Lung (tissue), 12 donors: Measurements from ENCODE around the gene MCM9. TPM values are rescaled to one million over a fixed set of nuclear protein-coding genes. Genes with fewer than 3 reads are reported as not detected.
A peak's percentile ranks its signal among the peaks of the same experiment; 100 is the strongest.

Experiments
- ATAC-seq: fragments of 200-7000 bp; cut with Tn5 transposase; one replicate; pipeline ENCODE4 v1.9.1; 2020; ENCODE audit warnings: moderate number of reproducible peaks; ENCODE audit not compliant: insufficient read depth, low FRiP score
- DNase-seq, 3 donors: peaks; one replicate each; pipeline ENCODE4 v3.0.0-alpha.2; 2013 to 2017
- H3K27ac ChIP-seq, 2 donors: one replicate each; pipeline ENCODE4 v1.5.1; 2013; ENCODE audit warnings: mild to moderate bottlenecking in 2 of 2, moderate library complexity in 2 of 2, control low read depth in 1 of 2, inconsistent platforms in 1 of 2, low read depth in 1 of 2, low read length in 1 of 2
- H3K27me3 ChIP-seq, 3 donors: one replicate each; pipeline ENCODE4 v1.5.1; 2013; ENCODE audit warnings: low read length in 2 of 3; ENCODE audit not compliant: control insufficient read depth in 3 of 3, insufficient read depth in 3 of 3
- H3K36me3 ChIP-seq, 4 donors: one replicate each; pipeline ENCODE4 v1.5.1; 2013; ENCODE audit warnings: low read length in 4 of 4, mild to moderate bottlenecking in 1 of 4, moderate library complexity in 1 of 4; ENCODE audit not compliant: control insufficient read depth in 4 of 4, insufficient read depth in 4 of 4
- H3K4me1 ChIP-seq, 5 donors: one replicate each; pipeline ENCODE4 v1.5.1; 2013; ENCODE audit warnings: low read length in 5 of 5, mild to moderate bottlenecking in 2 of 5, moderate library complexity in 1 of 5; ENCODE audit not compliant: control insufficient read depth in 5 of 5, insufficient read depth in 5 of 5
- H3K4me3 ChIP-seq: one replicate; pipeline ENCODE4 v1.5.1; 2013; ENCODE audit warnings: mild to moderate bottlenecking, control low read depth, moderate library complexity
- H3K9ac ChIP-seq, 2 donors: one replicate each; pipeline ENCODE4 v1.5.1; 2013; ENCODE audit warnings: low read length in 2 of 2, control low read depth in 1 of 2; ENCODE audit not compliant: insufficient read depth in 1 of 2
- H3K9me3 ChIP-seq, 4 donors: one replicate each; pipeline ENCODE4 v1.5.1; 2013; ENCODE audit warnings: low read length in 3 of 4, mild to moderate bottlenecking in 1 of 4, moderate library complexity in 1 of 4; ENCODE audit not compliant: control insufficient read depth in 4 of 4, insufficient read depth in 3 of 4
- CTCF ChIP-seq: IDR thresholded peaks from 2 replicates; pipeline ENCODE4 v1.5.1; 2012; ENCODE audit warnings: mild to moderate bottlenecking; ENCODE audit errors: control extremely low read depth, extremely low read depth
- WGBS, 2 donors: extraction: QIAGEN DNeasy Blood & Tissue Kit; methylation state at CpG; one replicate each; pipeline ENCODE4 v1.1.7; 2013; 5-methylcytosine and 5-hydroxymethylcytosine counted together
- polyA plus RNA-seq, 2 donors: library from polyadenylated mRNA; stranded (reverse); fragments of 200-250 nt; gene quantifications; one replicate each; pipeline ENCODE4 v1.2.1, GENCODE V29; 2013
- total RNA-seq, 2 donors: library from RNA; depleted of rRNA in 1 of 2; stranded (reverse); fragments of >200 nt in 1 of 2; gene quantifications; one replicate each; pipeline ENCODE4 v1.2.1, GENCODE V29; 2014 to 2021
- donor health status: control.
- donor health status: control.
- donor health status: Bipolar disorder and iron deficiency.
- donor health status: healthy.
- donor health status: DM: yes; HTN: yes; CAD: no.

Gene MCM9
- total and polyA plus RNA-seq, 4 donors = 4.8 to 28.6 (median 12.0) TPM

- Histone ChIP-seq H3K9ac (no peak overlapping the region), H3K4me1 (peaks cover 0 to 11% (median 3%) of the 10 kb centered on the region in 5 donors), H3K9me3 (peaks cover 0 to 4% (median 0%) of the 10 kb centered on the region in 4 donors), H3K4me3 (no peak overlapping the region), H3K27ac (no peak overlapping the region), H3K36me3 (peaks cover 0 to 6% (median 2%) of the 10 kb centered on the region in 4 donors), H3K27me3 (no peaks in the 10 kb centered on the region)
- DNase-seq = peak in 2 of 3 donors; percentile 19 to 37
- TF ChIP-seq CTCF = no peak
- 26 to 39% methylated on average over 7 of the region's 7 CpGs for WGBS, 2 donors
- peak; percentile 9 for ATAC-seq
Observed at GRCh38 chr6:118864341-118865099, 70.4 kb downstream of the MCM9 start.

- H3K4me3 ChIP-seq = no peak overlapping the region
- H3K27me3 ChIP-seq = no peaks in the 10 kb centered on the region
- H3K9me3 ChIP-seq = peaks cover 0 to 4% (median 0%) of the 10 kb centered on the region in 4 donors
- H3K27ac ChIP-seq = no peak overlapping the region
- H3K9ac ChIP-seq = no peak overlapping the region
- peaks cover 0 to 11% (median 3%) of the 10 kb centered on the region in 5 donors for H3K4me1 ChIP-seq
- no peak for ATAC-seq
- no peak for TF ChIP-seq CTCF
- WGBS, 2 donors = 97 to 100% methylated on average over 4 of the region's 4 CpGs
- H3K36me3 ChIP-seq = peaks cover 0 to 6% (median 2%) of the 10 kb centered on the region in 4 donors
- no peak for DNase-seq
Observed at GRCh38 chr6:118862443-118862842, 72.5 kb downstream of the MCM9 start.

- Histone ChIP-seq H3K27me3 (no peaks in the 10 kb centered on the region), H3K9ac (no peak overlapping the region), H3K36me3 (peaks cover 0 to 6% (median 2%) of the 10 kb centered on the region in 4 donors), H3K4me3 (no peak overlapping the region), H3K27ac (no peak overlapping the region), H3K4me1 (peaks cover 0 to 11% (median 3%) of the 10 kb centered on the region in 5 donors), H3K9me3 (no peaks in the 10 kb centered on the region)
- ATAC-seq (no peak), DNase-seq (no peak)
- no peak for TF ChIP-seq CTCF
- 96 to 98% methylated on average over 10 of the region's 10 CpGs for WGBS, 2 donors
Observed at GRCh38 chr6:118860880-118861279, 74.1 kb downstream of the MCM9 start.
